GM23338 (cell line): ENCODE data around the gene ZNF317. TPM values are rescaled to one million over a fixed set of nuclear protein-coding genes. Genes with fewer than 3 reads are reported as not detected.

ENCODE experiments used
- ATAC-seq: fragments of 200-7000 bp; cut with Tn5 transposase; 3 replicates; pipeline ENCODE4 v1.9.1; 2020
- DNase-seq: peaks from one replicate; pipeline ENCODE4 v3.0.0-alpha.2; 2015; ENCODE audit warnings: low spot score
- H2AFZ ChIP-seq: fragments of 200-600 bp; sonication (generic); 2 replicates; pipeline ENCODE4 v1.8.0; 2016; ENCODE audit warnings: antibody characterized with exemption, mild to moderate bottlenecking, moderate library complexity
- H3F3A ChIP-seq: fragments of 200-600 bp; sonication (generic); replicated peaks from 2 replicates; pipeline ENCODE4 v1.8.0; 2017; ENCODE audit warnings: antibody characterized with exemption, mixed run types, low read depth
- H3K27ac ChIP-seq: fragments of 200-600 bp; sonication (generic); 2 replicates; pipeline ENCODE4 v1.6.1; 2016; ENCODE audit warnings: low read depth
- H3K27me3 ChIP-seq: fragments of 200-600 bp; sonication (generic); 2 replicates; pipeline ENCODE4 v1.8.0; 2016; ENCODE audit warnings: mild to moderate bottlenecking, mixed run types, moderate library complexity; ENCODE audit not compliant: insufficient read depth
- H3K36me3 ChIP-seq: fragments of 200-600 bp; sonication (generic); 2 replicates; pipeline ENCODE4 v1.8.0; 2016; ENCODE audit warnings: mild to moderate bottlenecking; ENCODE audit not compliant: insufficient read depth
- H3K4me1 ChIP-seq: fragments of 200-600 bp; sonication (generic); 2 replicates; pipeline ENCODE4 v1.8.0; 2016; ENCODE audit warnings: mild to moderate bottlenecking, moderate library complexity; ENCODE audit not compliant: insufficient read depth
- H3K4me2 ChIP-seq: fragments of 200-600 bp; sonication (generic); 2 replicates; pipeline ENCODE4 v1.7.1; 2017; ENCODE audit warnings: mixed run types
- H3K4me3 ChIP-seq: fragments of 200-600 bp; sonication (generic); 2 replicates; pipeline ENCODE4 v1.6.1; 2016; ENCODE audit warnings: mixed run types
- H3K79me2 ChIP-seq: fragments of 200-600 bp; sonication (generic); replicated peaks from 2 replicates; pipeline ENCODE4 v1.8.0; 2017; ENCODE audit warnings: mild to moderate bottlenecking; ENCODE audit not compliant: insufficient read depth
- H3K9me2 ChIP-seq: fragments of 200-600 bp; sonication (generic); 2 replicates; pipeline ENCODE4 v1.8.0; 2017; ENCODE audit not compliant: insufficient read depth
- H4K20me1 ChIP-seq: fragments of 200-600 bp; sonication (generic); replicated peaks from 2 replicates; pipeline ENCODE4 v1.8.0; 2017; ENCODE audit warnings: mild to moderate bottlenecking; ENCODE audit not compliant: insufficient read depth
- H3K27ac Mint-ChIP-seq: 2 replicates; pipeline ENCODE4 v1.8.0; 2020; ENCODE audit warnings: inconsistent platforms, mild to moderate bottlenecking, moderate library complexity, mixed read lengths
- H3K27me3 Mint-ChIP-seq: 3 replicates; pipeline ENCODE4 v1.8.0; 2022; ENCODE audit warnings: low read depth, mild to moderate bottlenecking, moderate library complexity, mixed read lengths, inconsistent platforms; ENCODE audit not compliant: insufficient read depth, poor library complexity
- H3K36me3 Mint-ChIP-seq: 3 replicates; pipeline ENCODE4 v1.8.0; 2021; ENCODE audit warnings: low read depth, mild to moderate bottlenecking, inconsistent platforms, moderate library complexity, mixed read lengths
- H3K4me1 Mint-ChIP-seq: 3 replicates; pipeline ENCODE4 v1.8.0; 2020; ENCODE audit warnings: mild to moderate bottlenecking, inconsistent platforms, mixed read lengths
- H3K4me3 Mint-ChIP-seq: 3 replicates; pipeline ENCODE4 v1.8.0; 2021; ENCODE audit warnings: moderate library complexity, mild to moderate bottlenecking, inconsistent platforms, mixed read lengths
- H3K9me3 Mint-ChIP-seq: 3 replicates; pipeline ENCODE4 v1.8.0; 2020; ENCODE audit warnings: moderate library complexity, mild to moderate bottlenecking, inconsistent platforms, mixed read lengths
- CREB1 ChIP-seq: fragments of 250-450 bp; sonication (Bioruptor Pico); IDR thresholded peaks from 2 replicates; pipeline ENCODE4 v1.5.0; 2020; ENCODE audit warnings: low read depth, mild to moderate bottlenecking, moderate library complexity
- EZH2 ChIP-seq: fragments of 200-600 bp; sonication (generic); IDR thresholded peaks from one replicate; pipeline ENCODE4 v1.8.0; 2017; ENCODE audit warnings: antibody characterized with exemption, mild to moderate bottlenecking, low read depth; ENCODE audit not compliant: unreplicated experiment
- EZH2phosphoT487 ChIP-seq: fragments of 200-600 bp; sonication (generic); IDR thresholded peaks from one replicate; pipeline ENCODE4 v1.8.1; 2018; ENCODE audit warnings: antibody characterized with exemption; ENCODE audit not compliant: unreplicated experiment
- JUNB ChIP-seq: IDR thresholded peaks from one replicate; pipeline ENCODE4 v1.6.1; 2016; ENCODE audit warnings: antibody characterized with exemption; ENCODE audit not compliant: unreplicated experiment
- NANOG ChIP-seq: IDR thresholded peaks from 2 replicates; pipeline ENCODE4 v1.6.1; 2016; ENCODE audit warnings: antibody characterized with exemption, borderline replicate concordance
- POLR2AphosphoS5 ChIP-seq: IDR thresholded peaks from 2 replicates; pipeline ENCODE4 v1.6.1; 2016; ENCODE audit warnings: antibody characterized with exemption, low read depth
- STAT1 ChIP-seq: IDR thresholded peaks from one replicate; pipeline ENCODE4 v1.6.1; 2016; ENCODE audit warnings: antibody characterized with exemption; ENCODE audit not compliant: unreplicated experiment
- ZNF114 ChIP-seq: fragments of 250-450 bp; sonication (Bioruptor Pico); IDR thresholded peaks from 2 replicates; pipeline ENCODE4 v1.5.0; 2020; ENCODE audit warnings: mild to moderate bottlenecking, moderate library complexity
- ZNF331 ChIP-seq: fragments of 250-450 bp; sonication (Bioruptor Pico); IDR thresholded peaks from 2 replicates; pipeline ENCODE4 v1.5.0; 2020; ENCODE audit warnings: low read depth, mild to moderate bottlenecking, moderate library complexity
- polyA plus RNA-seq: library from polyadenylated mRNA; unstranded; fragments of >200 nt; fragmentation: Nextera tagmentation; extraction: Ambion mirVana; gene quantifications from 2 replicates; pipeline ENCODE4 v1.2.1, GENCODE V29; 2016
- total RNA-seq: library from RNA; depleted of rRNA; stranded (reverse); fragments of >200 nt; shearing (Covaris generic); gene quantifications from 2 replicates; pipeline ENCODE4 v1.2.3, GENCODE V29; 2014
- TF ChIP-seq, protein P1 (sequence below): fragments of 250-450 bp; sonication (Bioruptor Pico); IDR thresholded peaks from 2 replicates; pipeline ENCODE4 v1.5.0; 2020; ENCODE audit warnings: mild to moderate bottlenecking, moderate library complexity
- TF ChIP-seq, protein P2 (sequence below), 2 experiments: fragments of 200-600 bp in 1 of 2; sonication (generic) in 1 of 2; conservative IDR thresholded peaks; 2 replicates each; pipeline versions ENCODE4 v1.5.1 to v1.6.1; 2016 to 2017; ENCODE audit warnings: antibody characterized with exemption in 2 of 2, low read depth in 2 of 2, mild to moderate bottlenecking in 2 of 2, moderate library complexity in 1 of 2
- TF ChIP-seq, protein P3 (sequence below): IDR thresholded peaks from 2 replicates; pipeline ENCODE4 v1.6.1; 2016; ENCODE audit warnings: antibody characterized with exemption
- TF ChIP-seq, protein P4 (sequence below): IDR thresholded peaks from one replicate; pipeline ENCODE4 v1.6.1; 2018; ENCODE audit warnings: antibody characterized with exemption; ENCODE audit not compliant: unreplicated experiment

Gene ZNF317
- total and polyA plus RNA-seq, 2 experiments from 2014 or later, result 25.2 to 32.4 TPM

DNA sequence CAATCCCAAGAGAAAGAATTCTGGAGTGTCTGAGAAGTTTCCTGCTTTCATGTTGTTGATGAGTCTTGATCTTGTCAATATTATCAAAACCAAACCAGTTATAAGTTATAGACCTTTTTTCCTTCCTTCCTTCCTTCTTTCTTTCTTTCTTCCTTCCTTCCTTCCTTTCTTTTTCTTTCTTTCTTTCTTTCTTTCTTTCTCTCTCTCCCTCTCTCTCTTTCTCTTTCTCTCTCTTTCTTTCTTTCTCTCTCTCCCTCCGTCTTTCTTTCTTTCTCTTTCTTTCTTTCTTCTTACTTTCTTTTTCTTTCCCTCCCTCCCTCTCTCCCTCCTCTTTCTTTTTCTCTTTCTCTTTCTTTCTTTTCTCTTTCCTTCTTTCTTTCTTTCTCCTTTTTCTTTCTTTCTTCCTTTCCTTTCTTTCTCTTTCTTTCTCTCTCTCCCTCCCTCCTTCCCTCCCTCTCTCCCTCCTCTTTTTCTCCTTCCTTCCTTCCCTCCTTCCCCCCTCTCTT is 13.2 kb upstream of the ZNF317 start, which contains the start of gene OR7G3:
Gene OR7G3, minus strand, starts transcription at position 51 of the 506 bp plus-strand sequence. Its CDS starts 0 bp downstream, at position 51.
- H3K27ac Mint-ChIP-seq, result no peak within 1 kb of the TSS
- no peaks in the 10 kb centered on the region for H3K4me1 Mint-ChIP-seq
- Histone ChIP-seq H3F3A (no peaks in the 10 kb centered on the region), H2AFZ (no peak within 1 kb of the TSS), H3K4me2 (no peak within 1 kb of the TSS), H3K4me1 (no peaks in the 10 kb centered on the region), H3K27me3 (no peaks in the 10 kb centered on the region), H3K4me3 (no peak within 1 kb of the TSS), H3K27ac (no peak within 1 kb of the TSS), H3K9me2 (no peaks in the 10 kb centered on the region), H3K79me2 (no peaks in the 10 kb centered on the region), H4K20me1 (no peaks in the 10 kb centered on the region), H3K36me3 (no peaks in the 10 kb centered on the region)
- peaks cover 41% of the 10 kb centered on the region for H3K36me3 Mint-ChIP-seq
- DNase-seq (no peak), ATAC-seq (no peak)
- TF ChIP-seq STAT1 (no peak), CREB1 (CRISPR knock-in tag) (no peak), JUNB (no peak), EZH2 (no peak), NANOG (no peak), ZNF114 (CRISPR knock-in tag) (no peak), POLR2AphosphoS5 (no peak), ZNF331 (CRISPR knock-in tag) (no peak), EZH2phosphoT487 (no peak)
- TF ChIP-seq, protein P1, sequence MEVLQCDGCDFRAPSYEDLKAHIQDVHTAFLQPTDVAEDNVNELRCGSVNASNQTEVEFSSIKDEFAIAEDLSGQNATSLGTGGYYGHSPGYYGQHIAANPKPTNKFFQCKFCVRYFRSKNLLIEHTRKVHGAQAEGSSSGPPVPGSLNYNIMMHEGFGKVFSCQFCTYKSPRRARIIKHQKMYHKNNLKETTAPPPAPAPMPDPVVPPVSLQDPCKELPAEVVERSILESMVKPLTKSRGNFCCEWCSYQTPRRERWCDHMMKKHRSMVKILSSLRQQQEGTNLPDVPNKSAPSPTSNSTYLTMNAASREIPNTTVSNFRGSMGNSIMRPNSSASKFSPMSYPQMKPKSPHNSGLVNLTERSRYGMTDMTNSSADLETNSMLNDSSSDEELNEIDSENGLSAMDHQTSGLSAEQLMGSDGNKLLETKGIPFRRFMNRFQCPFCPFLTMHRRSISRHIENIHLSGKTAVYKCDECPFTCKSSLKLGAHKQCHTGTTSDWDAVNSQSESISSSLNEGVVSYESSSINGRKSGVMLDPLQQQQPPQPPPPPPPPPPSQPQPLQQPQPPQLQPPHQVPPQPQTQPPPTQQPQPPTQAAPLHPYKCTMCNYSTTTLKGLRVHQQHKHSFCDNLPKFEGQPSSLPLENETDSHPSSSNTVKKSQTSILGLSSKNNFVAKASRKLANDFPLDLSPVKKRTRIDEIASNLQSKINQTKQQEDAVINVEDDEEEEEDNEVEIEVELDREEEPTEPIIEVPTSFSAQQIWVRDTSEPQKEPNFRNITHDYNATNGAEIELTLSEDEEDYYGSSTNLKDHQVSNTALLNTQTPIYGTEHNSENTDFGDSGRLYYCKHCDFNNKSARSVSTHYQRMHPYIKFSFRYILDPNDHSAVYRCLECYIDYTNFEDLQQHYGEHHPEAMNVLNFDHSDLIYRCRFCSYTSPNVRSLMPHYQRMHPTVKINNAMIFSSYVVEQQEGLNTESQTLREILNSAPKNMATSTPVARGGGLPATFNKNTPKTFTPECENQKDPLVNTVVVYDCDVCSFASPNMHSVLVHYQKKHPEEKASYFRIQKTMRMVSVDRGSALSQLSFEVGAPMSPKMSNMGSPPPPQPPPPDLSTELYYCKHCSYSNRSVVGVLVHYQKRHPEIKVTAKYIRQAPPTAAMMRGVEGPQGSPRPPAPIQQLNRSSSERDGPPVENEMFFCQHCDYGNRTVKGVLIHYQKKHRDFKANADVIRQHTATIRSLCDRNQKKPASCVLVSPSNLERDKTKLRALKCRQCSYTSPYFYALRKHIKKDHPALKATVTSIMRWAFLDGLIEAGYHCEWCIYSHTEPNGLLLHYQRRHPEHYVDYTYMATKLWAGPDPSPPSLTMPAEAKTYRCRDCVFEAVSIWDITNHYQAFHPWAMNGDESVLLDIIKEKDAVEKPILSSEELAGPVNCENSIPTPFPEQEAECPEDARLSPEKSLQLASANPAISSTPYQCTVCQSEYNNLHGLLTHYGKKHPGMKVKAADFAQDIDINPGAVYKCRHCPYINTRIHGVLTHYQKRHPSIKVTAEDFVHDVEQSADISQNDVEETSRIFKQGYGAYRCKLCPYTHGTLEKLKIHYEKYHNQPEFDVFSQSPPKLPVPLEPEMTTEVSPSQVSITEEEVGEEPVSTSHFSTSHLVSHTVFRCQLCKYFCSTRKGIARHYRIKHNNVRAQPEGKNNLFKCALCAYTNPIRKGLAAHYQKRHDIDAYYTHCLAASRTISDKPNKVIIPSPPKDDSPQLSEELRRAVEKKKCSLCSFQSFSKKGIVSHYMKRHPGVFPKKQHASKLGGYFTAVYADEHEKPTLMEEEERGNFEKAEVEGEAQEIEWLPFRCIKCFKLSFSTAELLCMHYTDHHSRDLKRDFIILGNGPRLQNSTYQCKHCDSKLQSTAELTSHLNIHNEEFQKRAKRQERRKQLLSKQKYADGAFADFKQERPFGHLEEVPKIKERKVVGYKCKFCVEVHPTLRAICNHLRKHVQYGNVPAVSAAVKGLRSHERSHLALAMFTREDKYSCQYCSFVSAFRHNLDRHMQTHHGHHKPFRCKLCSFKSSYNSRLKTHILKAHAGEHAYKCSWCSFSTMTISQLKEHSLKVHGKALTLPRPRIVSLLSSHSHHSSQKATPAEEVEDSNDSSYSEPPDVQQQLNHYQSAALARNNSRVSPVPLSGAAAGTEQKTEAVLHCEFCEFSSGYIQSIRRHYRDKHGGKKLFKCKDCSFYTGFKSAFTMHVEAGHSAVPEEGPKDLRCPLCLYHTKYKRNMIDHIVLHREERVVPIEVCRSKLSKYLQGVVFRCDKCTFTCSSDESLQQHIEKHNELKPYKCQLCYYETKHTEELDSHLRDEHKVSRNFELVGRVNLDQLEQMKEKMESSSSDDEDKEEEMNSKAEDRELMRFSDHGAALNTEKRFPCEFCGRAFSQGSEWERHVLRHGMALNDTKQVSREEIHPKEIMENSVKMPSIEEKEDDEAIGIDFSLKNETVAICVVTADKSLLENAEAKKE (CRISPR knock-in tag), result no peak
- TF ChIP-seq, protein P2, sequence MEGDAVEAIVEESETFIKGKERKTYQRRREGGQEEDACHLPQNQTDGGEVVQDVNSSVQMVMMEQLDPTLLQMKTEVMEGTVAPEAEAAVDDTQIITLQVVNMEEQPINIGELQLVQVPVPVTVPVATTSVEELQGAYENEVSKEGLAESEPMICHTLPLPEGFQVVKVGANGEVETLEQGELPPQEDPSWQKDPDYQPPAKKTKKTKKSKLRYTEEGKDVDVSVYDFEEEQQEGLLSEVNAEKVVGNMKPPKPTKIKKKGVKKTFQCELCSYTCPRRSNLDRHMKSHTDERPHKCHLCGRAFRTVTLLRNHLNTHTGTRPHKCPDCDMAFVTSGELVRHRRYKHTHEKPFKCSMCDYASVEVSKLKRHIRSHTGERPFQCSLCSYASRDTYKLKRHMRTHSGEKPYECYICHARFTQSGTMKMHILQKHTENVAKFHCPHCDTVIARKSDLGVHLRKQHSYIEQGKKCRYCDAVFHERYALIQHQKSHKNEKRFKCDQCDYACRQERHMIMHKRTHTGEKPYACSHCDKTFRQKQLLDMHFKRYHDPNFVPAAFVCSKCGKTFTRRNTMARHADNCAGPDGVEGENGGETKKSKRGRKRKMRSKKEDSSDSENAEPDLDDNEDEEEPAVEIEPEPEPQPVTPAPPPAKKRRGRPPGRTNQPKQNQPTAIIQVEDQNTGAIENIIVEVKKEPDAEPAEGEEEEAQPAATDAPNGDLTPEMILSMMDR (conservative IDR thresholded peaks at IDR 0.05; ENCODE audit: low read depth in 2 of 2), result no peak
- TF ChIP-seq, protein P3, sequence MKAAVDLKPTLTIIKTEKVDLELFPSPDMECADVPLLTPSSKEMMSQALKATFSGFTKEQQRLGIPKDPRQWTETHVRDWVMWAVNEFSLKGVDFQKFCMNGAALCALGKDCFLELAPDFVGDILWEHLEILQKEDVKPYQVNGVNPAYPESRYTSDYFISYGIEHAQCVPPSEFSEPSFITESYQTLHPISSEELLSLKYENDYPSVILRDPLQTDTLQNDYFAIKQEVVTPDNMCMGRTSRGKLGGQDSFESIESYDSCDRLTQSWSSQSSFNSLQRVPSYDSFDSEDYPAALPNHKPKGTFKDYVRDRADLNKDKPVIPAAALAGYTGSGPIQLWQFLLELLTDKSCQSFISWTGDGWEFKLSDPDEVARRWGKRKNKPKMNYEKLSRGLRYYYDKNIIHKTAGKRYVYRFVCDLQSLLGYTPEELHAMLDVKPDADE, result no peak
- TF ChIP-seq, protein P4, sequence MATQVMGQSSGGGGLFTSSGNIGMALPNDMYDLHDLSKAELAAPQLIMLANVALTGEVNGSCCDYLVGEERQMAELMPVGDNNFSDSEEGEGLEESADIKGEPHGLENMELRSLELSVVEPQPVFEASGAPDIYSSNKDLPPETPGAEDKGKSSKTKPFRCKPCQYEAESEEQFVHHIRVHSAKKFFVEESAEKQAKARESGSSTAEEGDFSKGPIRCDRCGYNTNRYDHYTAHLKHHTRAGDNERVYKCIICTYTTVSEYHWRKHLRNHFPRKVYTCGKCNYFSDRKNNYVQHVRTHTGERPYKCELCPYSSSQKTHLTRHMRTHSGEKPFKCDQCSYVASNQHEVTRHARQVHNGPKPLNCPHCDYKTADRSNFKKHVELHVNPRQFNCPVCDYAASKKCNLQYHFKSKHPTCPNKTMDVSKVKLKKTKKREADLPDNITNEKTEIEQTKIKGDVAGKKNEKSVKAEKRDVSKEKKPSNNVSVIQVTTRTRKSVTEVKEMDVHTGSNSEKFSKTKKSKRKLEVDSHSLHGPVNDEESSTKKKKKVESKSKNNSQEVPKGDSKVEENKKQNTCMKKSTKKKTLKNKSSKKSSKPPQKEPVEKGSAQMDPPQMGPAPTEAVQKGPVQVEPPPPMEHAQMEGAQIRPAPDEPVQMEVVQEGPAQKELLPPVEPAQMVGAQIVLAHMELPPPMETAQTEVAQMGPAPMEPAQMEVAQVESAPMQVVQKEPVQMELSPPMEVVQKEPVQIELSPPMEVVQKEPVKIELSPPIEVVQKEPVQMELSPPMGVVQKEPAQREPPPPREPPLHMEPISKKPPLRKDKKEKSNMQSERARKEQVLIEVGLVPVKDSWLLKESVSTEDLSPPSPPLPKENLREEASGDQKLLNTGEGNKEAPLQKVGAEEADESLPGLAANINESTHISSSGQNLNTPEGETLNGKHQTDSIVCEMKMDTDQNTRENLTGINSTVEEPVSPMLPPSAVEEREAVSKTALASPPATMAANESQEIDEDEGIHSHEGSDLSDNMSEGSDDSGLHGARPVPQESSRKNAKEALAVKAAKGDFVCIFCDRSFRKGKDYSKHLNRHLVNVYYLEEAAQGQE, result no peak
- no peak within 1 kb of the TSS for H3K4me3 Mint-ChIP-seq
- peaks cover 4% of the 10 kb centered on the region for H3K27me3 Mint-ChIP-seq
- H3K9me3 Mint-ChIP-seq, result peaks cover 89% of the 10 kb centered on the region
